DOHH2 (cell line): ENCODE measurements around the gene MSMP.

ENCODE experiments used
- H3F3A ChIP-seq: fragments of 200-600 bp; sonication (generic), shearing (Covaris generic); 2 replicates; pipeline ENCODE4 v1.6.0; 2016; ENCODE audit warnings: antibody characterized with exemption, mild to moderate bottlenecking; ENCODE audit not compliant: control insufficient read depth, insufficient read depth
- H3K27ac ChIP-seq: fragments of 200-600 bp; sonication (generic); 2 replicates; pipeline ENCODE4 v1.5.1; 2014; ENCODE audit warnings: low read depth, mild to moderate bottlenecking, low read length, moderate library complexity
- H3K27me3 ChIP-seq: fragments of 200-600 bp; sonication (generic); 2 replicates; pipeline ENCODE4 v1.6.1; 2014; ENCODE audit warnings: mild to moderate bottlenecking, low read length, mixed read lengths; ENCODE audit not compliant: control insufficient read depth
- H3K36me3 ChIP-seq: fragments of 200-600 bp; sonication (generic); 2 replicates; pipeline ENCODE4 v1.6.1; 2014; ENCODE audit warnings: mild to moderate bottlenecking, low read length, moderate library complexity, mixed read lengths; ENCODE audit not compliant: control insufficient read depth
- H3K4me1 ChIP-seq: fragments of 200-600 bp; sonication (generic); 2 replicates; pipeline ENCODE4 v1.6.1; 2014; ENCODE audit warnings: mild to moderate bottlenecking, low read length, mixed read lengths; ENCODE audit not compliant: control insufficient read depth
- H3K4me2 ChIP-seq: fragments of 200-600 bp; sonication (generic); 2 replicates; pipeline ENCODE4 v1.6.0; 2014; ENCODE audit warnings: mild to moderate bottlenecking, low read length, moderate library complexity
- H3K4me3 ChIP-seq: fragments of 200-600 bp; sonication (generic); 2 replicates; pipeline ENCODE4 v1.5.1; 2014; ENCODE audit warnings: mild to moderate bottlenecking, low read length, mixed read lengths
- H3K79me2 ChIP-seq: fragments of 200-600 bp; sonication (generic); 2 replicates; pipeline ENCODE4 v1.6.1; 2014; ENCODE audit warnings: mild to moderate bottlenecking, low read length, mixed read lengths; ENCODE audit not compliant: control insufficient read depth
- H3K9me2 ChIP-seq: fragments of 200-600 bp; sonication (generic); replicated peaks from 2 replicates; pipeline ENCODE4 v1.6.1; 2014; ENCODE audit warnings: mild to moderate bottlenecking, low read length, mixed read lengths; ENCODE audit not compliant: control insufficient read depth
- H3K9me3 ChIP-seq: fragments of 200-600 bp; sonication (generic); 2 replicates; pipeline ENCODE4 v1.6.1; 2014; ENCODE audit warnings: antibody characterized with exemption, low read length, mixed read lengths; ENCODE audit not compliant: control insufficient read depth, insufficient read depth
- H4K20me1 ChIP-seq: fragments of 200-600 bp; sonication (generic); 2 replicates; pipeline ENCODE4 v1.6.0; 2014; ENCODE audit warnings: low read depth, mild to moderate bottlenecking, antibody characterized with exemption, low read length, moderate library complexity; ENCODE audit not compliant: control insufficient read depth, insufficient read depth
- EZH2phosphoT487 ChIP-seq: fragments of 200-600 bp; sonication (generic); IDR thresholded peaks from 2 replicates; pipeline ENCODE4 v1.6.1; 2017; ENCODE audit warnings: borderline replicate concordance, mild to moderate bottlenecking, antibody characterized with exemption, low read length, moderate library complexity, mixed read lengths
- TF ChIP-seq, protein P1 (sequence below): fragments of 200-600 bp; sonication (generic); IDR thresholded peaks from one replicate; pipeline ENCODE4 v1.5.1; 2014; ENCODE audit warnings: antibody characterized with exemption, mild to moderate bottlenecking, low read depth, low read length; ENCODE audit not compliant: poor library complexity, severe bottlenecking

The MSMP gene

DNA sequence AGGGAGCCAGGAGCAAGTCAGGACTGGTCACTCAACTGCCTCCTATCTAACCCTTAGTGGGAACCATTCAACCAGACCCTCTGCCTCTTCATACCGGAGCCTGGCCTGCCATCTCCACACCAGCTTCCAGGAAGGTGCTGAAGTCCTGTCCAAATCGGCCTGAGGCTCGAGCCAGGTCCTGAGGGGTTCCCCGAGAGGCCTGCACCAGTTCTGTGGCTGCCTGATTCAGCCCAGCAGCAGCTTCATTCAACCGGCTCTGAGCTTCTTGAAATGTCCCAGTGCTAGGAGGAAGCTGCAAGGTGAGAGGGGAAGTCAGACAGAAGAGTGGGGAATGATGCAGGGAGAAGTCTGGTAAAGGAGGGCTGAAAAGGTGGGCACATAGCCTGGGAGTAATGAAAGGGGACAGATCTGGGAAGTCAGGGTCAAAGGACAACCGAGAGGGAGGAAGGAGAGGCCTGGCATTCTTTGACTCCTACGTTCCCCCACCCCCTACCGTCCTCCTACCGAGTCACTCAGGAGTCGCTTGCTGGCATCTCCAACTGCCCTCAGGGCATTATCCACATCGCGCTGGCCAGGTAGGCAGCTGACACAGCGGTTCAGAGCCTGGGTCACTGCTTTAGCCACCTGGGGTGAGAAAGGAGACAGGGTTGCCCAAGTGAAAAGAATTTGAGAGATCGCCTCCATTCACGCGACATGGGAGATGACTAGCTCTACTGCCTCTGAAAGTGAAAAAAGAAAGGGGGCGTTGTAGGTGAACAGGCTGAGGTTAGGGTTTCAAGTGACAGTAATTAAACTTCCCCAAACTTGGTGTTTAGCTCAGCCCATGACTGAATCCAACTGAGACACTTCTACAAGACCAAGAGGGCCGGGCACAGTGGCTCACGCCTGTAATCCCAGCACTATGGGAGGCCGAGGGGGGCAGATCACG, 42.3 kb downstream of the MSMP start:
- Histone ChIP-seq H3K4me2 (no peak overlapping the region), H3F3A (no peaks in the 10 kb centered on the region), H3K9me3 (no peaks in the 10 kb centered on the region), H3K36me3 (peaks cover 89% of the 10 kb centered on the region), H4K20me1 (no peaks in the 10 kb centered on the region), H3K4me3 (no peak overlapping the region), H3K27ac (no peak overlapping the region), H3K4me1 (no peaks in the 10 kb centered on the region), H3K9me2 (no peaks in the 10 kb centered on the region), H3K79me2 (no peaks in the 10 kb centered on the region), H3K27me3 (no peaks in the 10 kb centered on the region)
- TF ChIP-seq, protein P1, sequence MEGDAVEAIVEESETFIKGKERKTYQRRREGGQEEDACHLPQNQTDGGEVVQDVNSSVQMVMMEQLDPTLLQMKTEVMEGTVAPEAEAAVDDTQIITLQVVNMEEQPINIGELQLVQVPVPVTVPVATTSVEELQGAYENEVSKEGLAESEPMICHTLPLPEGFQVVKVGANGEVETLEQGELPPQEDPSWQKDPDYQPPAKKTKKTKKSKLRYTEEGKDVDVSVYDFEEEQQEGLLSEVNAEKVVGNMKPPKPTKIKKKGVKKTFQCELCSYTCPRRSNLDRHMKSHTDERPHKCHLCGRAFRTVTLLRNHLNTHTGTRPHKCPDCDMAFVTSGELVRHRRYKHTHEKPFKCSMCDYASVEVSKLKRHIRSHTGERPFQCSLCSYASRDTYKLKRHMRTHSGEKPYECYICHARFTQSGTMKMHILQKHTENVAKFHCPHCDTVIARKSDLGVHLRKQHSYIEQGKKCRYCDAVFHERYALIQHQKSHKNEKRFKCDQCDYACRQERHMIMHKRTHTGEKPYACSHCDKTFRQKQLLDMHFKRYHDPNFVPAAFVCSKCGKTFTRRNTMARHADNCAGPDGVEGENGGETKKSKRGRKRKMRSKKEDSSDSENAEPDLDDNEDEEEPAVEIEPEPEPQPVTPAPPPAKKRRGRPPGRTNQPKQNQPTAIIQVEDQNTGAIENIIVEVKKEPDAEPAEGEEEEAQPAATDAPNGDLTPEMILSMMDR, result no peak
- TF ChIP-seq EZH2phosphoT487, result no peak

DNA sequence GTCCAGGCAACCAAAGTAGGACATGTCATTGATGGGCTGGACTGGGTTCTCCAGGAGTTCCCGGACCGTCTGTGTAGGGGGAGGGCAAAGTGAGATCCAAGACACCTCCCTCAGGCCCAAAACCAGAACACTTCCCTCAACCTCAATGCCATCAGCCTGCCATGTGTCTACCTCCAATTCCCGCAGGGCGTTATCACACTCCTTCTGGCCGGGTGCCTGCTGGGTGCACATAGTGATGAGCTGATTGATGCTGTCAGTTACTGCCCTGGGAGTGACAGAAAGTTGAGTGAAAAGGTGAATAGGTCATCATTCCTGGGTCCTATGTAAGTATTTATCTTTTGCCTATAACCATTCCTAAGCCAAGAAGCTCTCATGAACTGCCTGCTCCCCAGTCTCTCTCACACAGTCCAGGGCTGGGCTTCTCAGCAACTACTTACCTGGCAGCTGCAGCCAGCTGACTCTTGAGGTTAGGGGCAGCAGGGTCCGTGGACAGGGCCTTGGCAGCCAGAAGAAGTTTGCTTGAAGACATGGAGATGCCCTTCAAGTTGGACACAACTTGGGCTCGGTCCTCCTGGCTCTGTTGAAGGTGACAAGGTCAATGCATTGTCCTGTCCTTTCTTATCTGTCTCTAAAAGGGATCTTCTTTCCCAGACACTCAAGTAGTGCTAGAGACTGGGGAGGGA, 43.1 kb downstream of the MSMP start:
- no peak overlapping the region for H3K4me3 ChIP-seq
- no peak overlapping the region for H3K27ac ChIP-seq
- no peaks in the 10 kb centered on the region for H3K79me2 ChIP-seq
- no peak overlapping the region for H3K4me2 ChIP-seq
- H3K36me3 ChIP-seq, result peaks cover 89% of the 10 kb centered on the region
- H3K4me1 ChIP-seq, result no peaks in the 10 kb centered on the region
- H3K27me3 ChIP-seq, result no peaks in the 10 kb centered on the region
- no peak for TF ChIP-seq EZH2phosphoT487
- H3K9me2 ChIP-seq, result no peaks in the 10 kb centered on the region
- H3K9me3 ChIP-seq, result no peaks in the 10 kb centered on the region
- no peaks in the 10 kb centered on the region for H4K20me1 ChIP-seq
- H3F3A ChIP-seq, result no peaks in the 10 kb centered on the region

DNA sequence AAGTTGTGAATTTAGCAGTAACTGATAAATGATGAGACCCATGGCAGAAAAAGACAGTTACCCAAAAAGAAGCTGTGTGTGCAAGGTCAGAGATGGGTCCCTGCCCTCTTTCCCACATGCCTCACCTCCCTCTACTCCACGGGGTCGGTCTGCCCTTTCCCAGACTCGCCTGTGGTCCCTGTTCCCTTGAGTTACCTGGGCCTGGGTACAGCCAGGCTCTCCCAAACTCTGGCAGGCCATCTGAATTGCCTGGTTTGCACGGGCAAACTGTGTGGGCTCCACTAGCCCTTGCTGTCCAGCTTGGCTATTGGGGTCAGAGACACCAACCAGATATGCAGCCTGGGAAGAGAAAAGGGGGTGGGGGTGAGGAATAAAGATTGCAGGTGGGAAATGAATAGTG, 45.9 kb downstream of the MSMP start:
- H3K27ac ChIP-seq, result no peak overlapping the region
- H3K36me3 ChIP-seq, result peaks cover 91% of the 10 kb centered on the region
- no peaks in the 10 kb centered on the region for H3K9me3 ChIP-seq
- H3K4me3 ChIP-seq, result no peak overlapping the region
- H3K9me2 ChIP-seq, result no peaks in the 10 kb centered on the region
- H3K4me1 ChIP-seq, result no peaks in the 10 kb centered on the region
- H4K20me1 ChIP-seq, result no peaks in the 10 kb centered on the region
- H3K79me2 ChIP-seq, result no peaks in the 10 kb centered on the region
- H3K4me2 ChIP-seq, result no peak overlapping the region
- no peaks in the 10 kb centered on the region for H3K27me3 ChIP-seq
- TF ChIP-seq, protein P1, result no peak
- TF ChIP-seq EZH2phosphoT487, result no peak
- H3F3A ChIP-seq, result no peaks in the 10 kb centered on the region

DNA sequence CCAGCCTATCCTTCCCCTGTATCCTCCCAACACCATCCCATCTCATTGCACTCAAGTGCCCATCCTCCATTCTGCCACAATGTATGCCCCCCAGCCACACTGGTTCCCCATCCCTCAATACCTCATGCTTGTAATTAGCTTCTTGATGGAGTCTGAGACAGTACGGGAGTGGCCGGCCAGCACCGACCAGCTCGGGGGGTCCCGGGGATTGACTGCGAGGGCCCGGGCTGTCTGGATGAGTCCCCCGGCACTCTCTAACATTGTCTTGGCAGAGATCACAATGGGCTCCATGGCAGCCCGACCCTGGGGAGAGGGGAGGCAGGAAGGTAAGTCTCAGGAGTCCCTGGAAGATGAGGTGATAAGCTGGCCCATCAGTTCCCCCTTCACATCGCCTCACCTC, 47.1 kb downstream of the MSMP start:
- TF ChIP-seq, protein P1, result no peak
- no peak for TF ChIP-seq EZH2phosphoT487
- H4K20me1 ChIP-seq, result no peaks in the 10 kb centered on the region
- no peaks in the 10 kb centered on the region for H3K9me2 ChIP-seq
- no peaks in the 10 kb centered on the region for H3K9me3 ChIP-seq
- peaks cover 92% of the 10 kb centered on the region for H3K36me3 ChIP-seq
- no peaks in the 10 kb centered on the region for H3F3A ChIP-seq
- H3K27me3 ChIP-seq, result no peaks in the 10 kb centered on the region
- no peaks in the 10 kb centered on the region for H3K79me2 ChIP-seq
- no peaks in the 10 kb centered on the region for H3K4me1 ChIP-seq
- H3K4me2 ChIP-seq, result no peak overlapping the region
- H3K4me3 ChIP-seq, result no peak overlapping the region
- no peak overlapping the region for H3K27ac ChIP-seq
